SK-N-SH (cell line): ENCODE data around the gene SNRPD2. TPM values are rescaled to one million over a fixed set of nuclear protein-coding genes. Genes with fewer than 3 reads are reported as not detected.
A peak's percentile ranks its signal among the peaks of the same experiment; 100 is the strongest.

Experiments used
- CTCF ChIA-PET: fragments of 300-600, 350-600 bp; formaldehyde crosslinking; extraction: SDS; loops from one replicate; lab custom pipeline; 2021; lab: Yijun Ruan, JAX
- POLR2A ChIA-PET: fragments of 350-600 bp; sonication (Branson Sonifier 250); formaldehyde crosslinking; extraction: SDS; loops from one replicate; lab custom pipeline; 2020; ENCODE audit warnings: antibody characterized with exemption, inconsistent platforms; lab: Yijun Ruan, JAX
- DNase-seq: peaks from one replicate; pipeline ENCODE4 v3.0.0; 2012
- H2AFZ ChIP-seq: fragments of 200-600 bp; sonication (generic); 2 replicates; pipeline ENCODE4 v1.8.1; 2016; ENCODE audit warnings: antibody characterized with exemption, mild to moderate bottlenecking, low read depth
- H3F3A ChIP-seq: fragments of 200-600 bp; sonication (generic); replicated peaks from 2 replicates; pipeline ENCODE3; 2016; ENCODE audit warnings: antibody characterized with exemption, mild to moderate bottlenecking; ENCODE audit not compliant: insufficient read depth
- H3K27ac ChIP-seq, 2 experiments: fragments of 200-500 bp in 1 of 2; fragments of 200-600 bp in 1 of 2; sonication (Bioruptor generic) in 1 of 2; sonication (generic), shearing (Covaris generic) in 1 of 2; 2 replicates each; pipeline versions ENCODE4 v1.5.1 to v1.6.1; 2014 to 2016; ENCODE audit warnings: low read depth in 2 of 2, inconsistent platforms in 1 of 2, low read length in 1 of 2, mild to moderate bottlenecking in 1 of 2, mixed read lengths in 1 of 2
- H3K27me3 ChIP-seq: fragments of 200-600 bp; sonication (generic), shearing (Covaris generic); 2 replicates; pipeline ENCODE4 v1.6.1; 2016; ENCODE audit warnings: mixed run types; ENCODE audit not compliant: insufficient read depth
- H3K36me3 ChIP-seq, 2 experiments: fragments of 200-500 bp in 1 of 2; fragments of 200-600 bp in 1 of 2; sonication (Bioruptor generic) in 1 of 2; sonication (generic) in 1 of 2; replicated peaks in 1 of 2; 2 replicates each; pipeline versions ENCODE3 to v1.5.1; 2014 to 2016; ENCODE audit warnings: low read length in 1 of 2, mild to moderate bottlenecking in 1 of 2; ENCODE audit not compliant: insufficient read depth in 2 of 2, control insufficient read depth in 1 of 2
- H3K4me1 ChIP-seq, 2 experiments: fragments of 200-500 bp in 1 of 2; fragments of 200-600 bp in 1 of 2; sonication (Bioruptor generic) in 1 of 2; sonication (generic), shearing (Covaris generic) in 1 of 2; 2 replicates each; pipeline versions ENCODE4 v1.5.1 to v1.6.1; 2014 to 2016; ENCODE audit warnings: low read depth in 1 of 2, low read length in 1 of 2, mixed run types in 1 of 2; ENCODE audit not compliant: insufficient read depth in 2 of 2, control insufficient read depth in 1 of 2
- H3K4me2 ChIP-seq: fragments of 200-600 bp; sonication (generic), shearing (Covaris generic); 2 replicates; pipeline ENCODE4 v1.6.1; 2017; ENCODE audit warnings: mixed run types
- H3K4me3 ChIP-seq, 2 experiments: fragments of 200-500 bp in 1 of 2; fragments of 200-600 bp in 1 of 2; sonication (Bioruptor generic) in 1 of 2; sonication (generic), shearing (Covaris generic) in 1 of 2; 2 replicates each; pipeline versions ENCODE4 v1.5.1 to v1.8.1; 2014 to 2016; ENCODE audit warnings: low read depth in 2 of 2, inconsistent platforms in 1 of 2, low read length in 1 of 2, mild to moderate bottlenecking in 1 of 2, mixed read lengths in 1 of 2, moderate library complexity in 1 of 2
- H3K79me2 ChIP-seq: fragments of 200-600 bp; sonication (generic); 2 replicates; pipeline ENCODE4 v1.8.1; 2017; ENCODE audit warnings: mild to moderate bottlenecking; ENCODE audit not compliant: insufficient read depth
- H3K9ac ChIP-seq: fragments of 200-600 bp; sonication (generic); 2 replicates; pipeline ENCODE4 v1.6.1; 2017; ENCODE audit warnings: mixed run types
- H3K9me2 ChIP-seq: fragments of 200-600 bp; sonication (generic); 2 replicates; pipeline ENCODE4 v1.6.1; 2017; ENCODE audit warnings: mixed run types
- H3K9me3 ChIP-seq: fragments of 200-600 bp; sonication (generic); 2 replicates; pipeline ENCODE4 v1.6.1; 2017; ENCODE audit warnings: mixed run types, mild to moderate bottlenecking, moderate library complexity
- H4K20me1 ChIP-seq: fragments of 200-600 bp; sonication (generic); 2 replicates; pipeline ENCODE4 v1.6.1; 2017; ENCODE audit warnings: mild to moderate bottlenecking, mixed run types; ENCODE audit not compliant: insufficient read depth
- CHD2 ChIP-seq: fragments of 150-350 bp; IDR thresholded peaks from 2 replicates; pipeline ENCODE4 v1.6.1; 2018; ENCODE audit warnings: low read length; ENCODE audit not compliant: partially characterized antibody
- ELF1 ChIP-seq: IDR thresholded peaks from 2 replicates; pipeline ENCODE4 v1.4.0; 2012
- FOXJ3 ChIP-seq: sonication (generic); formaldehyde crosslinking; IDR thresholded peaks from 2 replicates; pipeline ENCODE4 v1.5.1; 2020; ENCODE audit warnings: mild to moderate bottlenecking, missing genetic modification reagents
- GATA2 ChIP-seq: sonication (generic); formaldehyde crosslinking; IDR thresholded peaks from 2 replicates; pipeline ENCODE4 v1.5.0; 2020; ENCODE audit warnings: mild to moderate bottlenecking, missing genetic modification reagents
- MEF2A ChIP-seq: IDR thresholded peaks from 2 replicates; pipeline ENCODE4 v1.4.0; 2012; ENCODE audit warnings: low read depth, borderline replicate concordance
- NFIC ChIP-seq: IDR thresholded peaks from 2 replicates; pipeline ENCODE4 v1.4.0; 2012; ENCODE audit warnings: borderline replicate concordance
- NRF1 ChIP-seq: IDR thresholded peaks from 2 replicates; pipeline ENCODE4 v1.6.1; 2012; ENCODE audit warnings: low read depth, mild to moderate bottlenecking, low read length
- RCOR1 ChIP-seq: fragments of 150-350 bp; IDR thresholded peaks from 2 replicates; pipeline ENCODE4 v1.6.1; 2017; ENCODE audit warnings: antibody characterized with exemption, low read length
- SMC3 ChIP-seq: IDR thresholded peaks from 2 replicates; pipeline ENCODE4 v1.6.1; 2012; ENCODE audit warnings: low read depth, low read length, improper control_type of control experiment
- TCF12 ChIP-seq: IDR thresholded peaks from 2 replicates; pipeline ENCODE4 v1.4.0; 2012
- TEAD4 ChIP-seq: IDR thresholded peaks from 2 replicates; pipeline ENCODE4 v1.4.0; 2012; ENCODE audit warnings: mild to moderate bottlenecking, borderline replicate concordance; ENCODE audit not compliant: insufficient read depth
- YY1 ChIP-seq: IDR thresholded peaks from 2 replicates; pipeline ENCODE4 v1.4.0; 2012; ENCODE audit warnings: low read depth, mild to moderate bottlenecking
- WGBS: methylation state at CpG from one replicate; pipeline ENCODE4 v1.1.6; 2017; ENCODE audit warnings: low lambda C conversion rate; 5-methylcytosine and 5-hydroxymethylcytosine counted together
- polyA plus RNA-seq, 3 experiments: library from polyadenylated mRNA; depleted of rRNA; stranded (reverse); fragments of >200 nt; gene quantifications; 2 replicates each; pipeline ENCODE4 v1.2.3, GENCODE V29; 2012
- TF ChIP-seq, protein P1 (sequence below): IDR thresholded peaks from 2 replicates; pipeline ENCODE4 v1.4.0; 2012; ENCODE audit warnings: low read depth, borderline replicate concordance
- TF ChIP-seq, protein P2 (sequence below): fragments of 200-600 bp; sonication (generic); IDR thresholded peaks from 2 replicates; pipeline ENCODE4 v1.6.1; 2017; ENCODE audit warnings: antibody characterized with exemption, mild to moderate bottlenecking, moderate library complexity
- TF ChIP-seq, protein P3 (sequence below): IDR thresholded peaks from 2 replicates; pipeline ENCODE4; 2012
- TF ChIP-seq, protein P4 (sequence below): IDR thresholded peaks from 2 replicates; pipeline ENCODE4 v1.4.0; 2012; ENCODE audit warnings: low read depth
- TF ChIP-seq, protein P5 (sequence below): IDR thresholded peaks from 2 replicates; pipeline ENCODE4 v1.4.0; 2012; ENCODE audit warnings: low read depth, borderline replicate concordance
- TF ChIP-seq, protein P6 (sequence below): fragments of 150-350 bp; IDR thresholded peaks from 2 replicates; pipeline ENCODE4 v1.6.1; 2017; ENCODE audit warnings: antibody characterized with exemption, low read length, low read depth, borderline replicate concordance
- TF ChIP-seq, protein P7 (sequence below): fragments of 150-350 bp; IDR thresholded peaks from 2 replicates; pipeline ENCODE4 v1.6.1; 2016; ENCODE audit warnings: mild to moderate bottlenecking, low read depth, low read length

The SNRPD2 gene
- polyA plus RNA-seq, 1 of the 3 experiments (the other 2 are of a cell fraction): 1,248 TPM

DNA sequence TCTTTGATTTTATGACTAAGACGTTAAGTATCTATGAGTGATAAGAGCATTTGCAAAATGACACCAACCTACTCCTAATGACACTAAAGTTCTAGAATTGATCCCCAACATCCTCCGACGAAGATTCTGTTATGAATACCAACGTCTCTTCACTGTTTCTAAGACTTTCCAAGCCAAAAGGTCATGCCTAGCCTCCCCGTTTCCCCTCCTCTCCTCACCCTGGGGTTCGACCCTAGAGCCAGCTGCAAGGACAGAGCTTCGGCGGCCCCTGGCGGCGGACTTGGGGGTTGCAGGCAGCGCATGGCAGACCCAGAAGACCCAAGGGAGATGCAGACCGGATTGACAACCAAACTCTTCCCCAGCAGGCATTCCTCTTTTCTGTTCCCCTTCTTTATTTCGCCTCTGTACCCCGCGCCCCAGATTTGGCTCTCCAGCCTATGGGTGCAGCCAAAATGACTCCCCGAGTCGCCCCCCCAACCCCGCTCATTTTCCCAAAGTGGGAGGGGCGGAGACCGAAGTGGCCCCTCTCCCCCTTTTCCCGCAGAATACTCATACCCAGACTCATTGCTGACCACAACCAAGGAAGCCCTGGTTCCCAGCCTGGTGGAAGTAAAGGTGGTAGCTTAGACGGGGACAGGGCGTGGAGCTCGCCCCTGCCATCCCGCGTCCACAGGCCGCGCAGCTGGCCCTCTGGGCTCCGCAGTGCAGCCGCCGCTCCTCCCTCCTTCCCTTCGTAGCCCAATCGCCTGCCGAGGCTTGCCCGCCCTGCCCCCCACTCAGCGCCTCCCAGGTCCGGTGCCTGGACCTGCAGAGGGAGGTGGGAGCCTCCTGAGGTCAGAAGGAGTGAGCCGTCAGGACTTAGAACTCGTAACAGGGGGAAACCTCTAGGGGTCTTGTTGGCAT, 48.5 kb downstream of the SNRPD2 start (continued):
- TF ChIP-seq, protein P1, sequence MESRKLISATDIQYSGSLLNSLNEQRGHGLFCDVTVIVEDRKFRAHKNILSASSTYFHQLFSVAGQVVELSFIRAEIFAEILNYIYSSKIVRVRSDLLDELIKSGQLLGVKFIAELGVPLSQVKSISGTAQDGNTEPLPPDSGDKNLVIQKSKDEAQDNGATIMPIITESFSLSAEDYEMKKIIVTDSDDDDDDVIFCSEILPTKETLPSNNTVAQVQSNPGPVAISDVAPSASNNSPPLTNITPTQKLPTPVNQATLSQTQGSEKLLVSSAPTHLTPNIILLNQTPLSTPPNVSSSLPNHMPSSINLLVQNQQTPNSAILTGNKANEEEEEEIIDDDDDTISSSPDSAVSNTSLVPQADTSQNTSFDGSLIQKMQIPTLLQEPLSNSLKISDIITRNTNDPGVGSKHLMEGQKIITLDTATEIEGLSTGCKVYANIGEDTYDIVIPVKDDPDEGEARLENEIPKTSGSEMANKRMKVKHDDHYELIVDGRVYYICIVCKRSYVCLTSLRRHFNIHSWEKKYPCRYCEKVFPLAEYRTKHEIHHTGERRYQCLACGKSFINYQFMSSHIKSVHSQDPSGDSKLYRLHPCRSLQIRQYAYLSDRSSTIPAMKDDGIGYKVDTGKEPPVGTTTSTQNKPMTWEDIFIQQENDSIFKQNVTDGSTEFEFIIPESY: no peak
- TF ChIP-seq NFIC (no peak), YY1 (no peak), TEAD4 (no peak), CHD2 (peak; percentile 87), FOXJ3 (no peak), TCF12 (no peak), ELF1 (no peak)
- TF ChIP-seq, protein P2, sequence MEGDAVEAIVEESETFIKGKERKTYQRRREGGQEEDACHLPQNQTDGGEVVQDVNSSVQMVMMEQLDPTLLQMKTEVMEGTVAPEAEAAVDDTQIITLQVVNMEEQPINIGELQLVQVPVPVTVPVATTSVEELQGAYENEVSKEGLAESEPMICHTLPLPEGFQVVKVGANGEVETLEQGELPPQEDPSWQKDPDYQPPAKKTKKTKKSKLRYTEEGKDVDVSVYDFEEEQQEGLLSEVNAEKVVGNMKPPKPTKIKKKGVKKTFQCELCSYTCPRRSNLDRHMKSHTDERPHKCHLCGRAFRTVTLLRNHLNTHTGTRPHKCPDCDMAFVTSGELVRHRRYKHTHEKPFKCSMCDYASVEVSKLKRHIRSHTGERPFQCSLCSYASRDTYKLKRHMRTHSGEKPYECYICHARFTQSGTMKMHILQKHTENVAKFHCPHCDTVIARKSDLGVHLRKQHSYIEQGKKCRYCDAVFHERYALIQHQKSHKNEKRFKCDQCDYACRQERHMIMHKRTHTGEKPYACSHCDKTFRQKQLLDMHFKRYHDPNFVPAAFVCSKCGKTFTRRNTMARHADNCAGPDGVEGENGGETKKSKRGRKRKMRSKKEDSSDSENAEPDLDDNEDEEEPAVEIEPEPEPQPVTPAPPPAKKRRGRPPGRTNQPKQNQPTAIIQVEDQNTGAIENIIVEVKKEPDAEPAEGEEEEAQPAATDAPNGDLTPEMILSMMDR: peak; percentile 99
- TF ChIP-seq, protein P3, sequence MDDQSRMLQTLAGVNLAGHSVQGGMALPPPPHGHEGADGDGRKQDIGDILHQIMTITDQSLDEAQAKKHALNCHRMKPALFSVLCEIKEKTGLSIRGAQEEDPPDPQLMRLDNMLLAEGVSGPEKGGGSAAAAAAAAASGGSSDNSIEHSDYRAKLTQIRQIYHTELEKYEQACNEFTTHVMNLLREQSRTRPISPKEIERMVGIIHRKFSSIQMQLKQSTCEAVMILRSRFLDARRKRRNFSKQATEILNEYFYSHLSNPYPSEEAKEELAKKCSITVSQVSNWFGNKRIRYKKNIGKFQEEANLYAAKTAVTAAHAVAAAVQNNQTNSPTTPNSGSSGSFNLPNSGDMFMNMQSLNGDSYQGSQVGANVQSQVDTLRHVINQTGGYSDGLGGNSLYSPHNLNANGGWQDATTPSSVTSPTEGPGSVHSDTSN: no peak

DNA sequence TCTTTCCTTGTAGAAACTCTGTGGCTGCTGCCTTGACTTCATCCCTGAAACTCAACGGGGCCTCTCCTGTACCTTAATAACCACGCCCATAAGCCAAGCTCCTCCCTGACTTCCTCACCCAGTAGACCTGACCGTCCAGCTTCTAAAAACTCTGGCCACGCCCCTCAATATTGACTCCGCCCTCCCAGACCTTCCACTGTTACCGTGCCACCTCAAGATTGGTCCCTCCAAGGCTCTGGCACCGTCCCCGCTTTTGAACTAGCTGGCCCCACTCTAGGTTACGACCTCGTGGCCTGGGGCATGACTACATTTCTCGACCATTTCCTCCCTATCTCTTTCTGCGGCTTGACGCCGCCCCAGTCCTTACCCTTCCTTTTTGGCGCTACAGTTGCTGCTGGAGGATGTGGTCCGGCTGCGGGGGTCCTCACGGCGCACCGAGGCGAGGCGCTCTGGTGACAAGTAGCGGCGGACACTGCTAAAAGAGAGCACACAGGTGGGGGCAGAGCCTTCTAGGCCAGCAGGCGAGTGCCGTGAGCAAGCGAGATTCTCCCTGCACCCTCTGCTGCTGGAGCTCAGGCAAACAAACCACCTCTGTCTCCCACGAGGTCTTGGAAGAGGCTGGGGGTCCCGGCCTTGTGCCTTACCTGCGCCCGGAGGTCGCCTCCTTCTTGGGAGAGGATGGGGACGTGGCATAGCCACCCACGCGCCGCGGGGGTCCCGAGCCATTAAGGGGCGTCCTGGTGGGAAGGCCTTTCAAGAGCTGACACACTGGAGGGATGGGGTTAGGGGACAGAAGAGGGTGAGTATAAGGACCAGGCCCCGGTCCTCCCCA, 50.3 kb downstream of the SNRPD2 start:
- H3F3A ChIP-seq: peaks cover 15% of the 10 kb centered on the region
- H3K9me2 ChIP-seq: no peaks in the 10 kb centered on the region
- H3K9ac ChIP-seq: no peak overlapping the region
- H3K27me3 ChIP-seq: no peaks in the 10 kb centered on the region
- no peak overlapping the region for H3K27ac ChIP-seq
- CTCF ChIA-PET: interaction anchor here (1.3 to 5.4 kb wide), 8 partner anchors 9 to 51 kb away, joined by 3 to 53 read pairs (median 6); partner anchors contain the start of gene QPCTL
- H2AFZ ChIP-seq: no peak overlapping the region
- H4K20me1 ChIP-seq: no peaks in the 10 kb centered on the region
- no peaks in the 10 kb centered on the region for H3K79me2 ChIP-seq
- H3K4me3 ChIP-seq: no peak overlapping the region
- DNase-seq: no peak
- POLR2A ChIA-PET: no interaction called here
- 65% methylated on average over 38 of the region's 40 CpGs for WGBS
- no peaks in the 10 kb centered on the region for H3K36me3 ChIP-seq
- no peak overlapping the region for H3K4me2 ChIP-seq
- H3K9me3 ChIP-seq: no peaks in the 10 kb centered on the region
- H3K4me1 ChIP-seq: peaks cover 6 to 17% of the 10 kb centered on the region in 2 experiments; a peak in 1 of 4 replicates
- TF ChIP-seq, protein P4, sequence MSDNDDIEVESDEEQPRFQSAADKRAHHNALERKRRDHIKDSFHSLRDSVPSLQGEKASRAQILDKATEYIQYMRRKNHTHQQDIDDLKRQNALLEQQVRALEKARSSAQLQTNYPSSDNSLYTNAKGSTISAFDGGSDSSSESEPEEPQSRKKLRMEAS: no peak
- TF ChIP-seq SMC3: no peak
- TF ChIP-seq MEF2A: no peak
- TF ChIP-seq NFIC: no peak
- TF ChIP-seq YY1: no peak
- TF ChIP-seq, protein P3: no peak
- TF ChIP-seq, protein P5, sequence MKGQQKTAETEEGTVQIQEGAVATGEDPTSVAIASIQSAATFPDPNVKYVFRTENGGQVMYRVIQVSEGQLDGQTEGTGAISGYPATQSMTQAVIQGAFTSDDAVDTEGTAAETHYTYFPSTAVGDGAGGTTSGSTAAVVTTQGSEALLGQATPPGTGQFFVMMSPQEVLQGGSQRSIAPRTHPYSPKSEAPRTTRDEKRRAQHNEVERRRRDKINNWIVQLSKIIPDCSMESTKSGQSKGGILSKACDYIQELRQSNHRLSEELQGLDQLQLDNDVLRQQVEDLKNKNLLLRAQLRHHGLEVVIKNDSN: no peak
- TF ChIP-seq, protein P6, sequence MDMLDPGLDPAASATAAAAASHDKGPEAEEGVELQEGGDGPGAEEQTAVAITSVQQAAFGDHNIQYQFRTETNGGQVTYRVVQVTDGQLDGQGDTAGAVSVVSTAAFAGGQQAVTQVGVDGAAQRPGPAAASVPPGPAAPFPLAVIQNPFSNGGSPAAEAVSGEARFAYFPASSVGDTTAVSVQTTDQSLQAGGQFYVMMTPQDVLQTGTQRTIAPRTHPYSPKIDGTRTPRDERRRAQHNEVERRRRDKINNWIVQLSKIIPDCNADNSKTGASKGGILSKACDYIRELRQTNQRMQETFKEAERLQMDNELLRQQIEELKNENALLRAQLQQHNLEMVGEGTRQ: no peak
- TF ChIP-seq GATA2 (CRISPR knock-in tag): no peak
- TF ChIP-seq RCOR1: no peak
- TF ChIP-seq NRF1: no peak
- TF ChIP-seq, protein P7, sequence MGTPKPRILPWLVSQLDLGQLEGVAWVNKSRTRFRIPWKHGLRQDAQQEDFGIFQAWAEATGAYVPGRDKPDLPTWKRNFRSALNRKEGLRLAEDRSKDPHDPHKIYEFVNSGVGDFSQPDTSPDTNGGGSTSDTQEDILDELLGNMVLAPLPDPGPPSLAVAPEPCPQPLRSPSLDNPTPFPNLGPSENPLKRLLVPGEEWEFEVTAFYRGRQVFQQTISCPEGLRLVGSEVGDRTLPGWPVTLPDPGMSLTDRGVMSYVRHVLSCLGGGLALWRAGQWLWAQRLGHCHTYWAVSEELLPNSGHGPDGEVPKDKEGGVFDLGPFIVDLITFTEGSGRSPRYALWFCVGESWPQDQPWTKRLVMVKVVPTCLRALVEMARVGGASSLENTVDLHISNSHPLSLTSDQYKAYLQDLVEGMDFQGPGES: no peak
